ENCODE measurements around the gene PRKAR2A.

Gene PRKAR2A

DNA sequence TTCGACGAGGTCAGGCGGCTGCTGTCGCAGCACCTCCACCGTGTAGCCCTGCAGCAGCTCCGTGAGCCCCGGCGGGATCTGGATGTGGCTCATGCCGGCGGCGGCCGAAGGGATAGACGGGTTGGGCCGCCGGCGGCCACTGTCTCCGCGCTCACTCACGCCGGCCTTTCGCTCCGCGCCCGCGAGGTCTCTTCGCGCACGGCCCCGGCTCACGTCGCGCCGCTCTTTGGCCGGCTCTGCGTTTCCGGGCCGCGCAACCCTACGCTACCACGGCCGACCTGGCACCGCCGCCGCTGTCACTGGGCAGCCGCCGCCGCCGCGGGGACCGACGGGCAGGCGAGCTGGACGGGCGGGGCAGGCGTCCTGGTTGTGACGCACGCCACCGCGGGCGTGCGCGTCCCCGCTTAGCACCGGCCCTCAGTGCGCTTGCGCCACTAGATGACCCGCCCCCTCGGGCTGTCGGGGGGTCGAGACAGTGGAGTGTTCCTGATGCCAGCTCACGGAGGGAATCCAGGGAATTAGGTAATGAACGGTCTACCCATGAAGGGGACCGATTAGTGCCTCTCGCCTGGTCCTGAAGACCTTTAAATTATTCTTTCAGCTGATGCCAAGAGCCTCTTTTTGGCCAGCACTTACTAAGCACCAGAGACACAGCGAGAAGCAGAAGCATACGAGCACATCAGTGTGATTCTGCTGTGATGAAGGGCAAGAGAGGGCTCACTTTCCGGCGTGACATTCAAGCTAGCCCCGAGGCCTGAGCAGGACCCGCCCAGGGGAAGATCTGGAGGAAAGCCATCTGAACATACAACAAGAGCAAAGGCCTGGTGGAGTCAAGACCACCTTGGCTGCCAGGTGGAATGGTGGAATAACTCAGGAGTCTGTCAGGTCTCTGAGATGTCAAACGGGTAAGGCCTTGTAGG lies at the start of gene PRKAR2A:
Gene PRKAR2A, minus strand, starts transcription at position 371 of the 920 bp plus-strand sequence. Its CDS starts 278 bp downstream, at position 93.
- no peak for DNase-seq

DNA sequence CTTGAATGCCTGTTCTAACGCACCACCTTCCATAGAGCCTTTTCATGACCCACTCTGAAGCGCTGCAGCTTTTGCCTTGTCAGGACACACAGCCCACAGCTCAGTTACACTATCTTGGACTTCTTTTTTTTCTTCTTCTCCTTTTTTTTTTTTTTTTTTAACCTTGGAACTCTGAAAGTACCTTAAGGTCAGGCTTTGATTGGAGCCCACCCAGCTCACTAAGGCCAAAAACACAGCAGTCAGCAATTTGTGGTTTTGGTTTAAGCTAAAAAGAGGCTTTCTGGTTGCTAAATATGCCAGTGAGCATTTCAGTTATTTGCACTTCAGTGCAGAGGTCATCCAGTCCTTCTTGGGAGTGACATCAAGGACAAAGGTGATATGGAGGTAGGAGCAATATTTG lies 49.3 kb upstream of the PRKAR2A start:
- DNase-seq, result no peak

DNA sequence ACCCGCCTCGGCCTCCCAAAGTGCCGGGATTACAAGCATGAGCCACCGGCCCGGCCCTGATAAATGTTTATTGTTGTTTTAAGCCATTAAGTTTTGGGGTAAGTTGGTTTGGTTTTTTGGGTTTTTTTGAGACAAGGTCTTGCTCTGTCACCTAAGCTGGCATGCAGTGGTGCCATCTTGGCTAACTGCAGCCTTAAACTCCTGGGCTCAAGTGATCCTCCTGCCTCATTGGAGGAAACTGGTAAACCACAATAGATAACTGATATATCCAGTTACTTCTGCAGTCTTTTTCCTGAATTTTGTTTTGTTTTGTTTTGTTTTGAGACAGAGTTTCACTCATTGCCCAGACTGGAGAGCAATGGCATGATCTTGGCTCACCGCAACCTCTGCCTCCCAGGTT lies 46.8 kb upstream of the PRKAR2A start:
- no peak for DNase-seq

DNA sequence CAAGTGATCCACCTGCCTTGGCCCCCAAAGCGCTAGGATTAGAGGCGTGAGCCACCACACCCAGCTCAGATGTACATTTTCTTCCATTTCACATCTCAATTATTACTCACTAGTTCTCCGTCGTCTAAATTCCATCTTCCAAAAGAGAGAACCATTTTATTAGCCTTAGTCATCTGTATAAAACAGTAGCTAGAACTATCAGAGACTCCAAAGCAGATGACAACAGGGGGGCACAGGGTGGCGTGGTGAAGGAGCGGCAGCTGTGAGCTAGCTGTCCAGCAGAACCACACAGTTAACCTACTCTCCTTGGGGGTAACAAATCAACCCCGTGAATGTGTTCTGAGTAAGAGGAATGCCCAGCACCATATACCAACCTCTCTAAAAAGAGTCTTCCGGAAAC lies 43.9 kb upstream of the PRKAR2A start:
- no peak for DNase-seq

DNA sequence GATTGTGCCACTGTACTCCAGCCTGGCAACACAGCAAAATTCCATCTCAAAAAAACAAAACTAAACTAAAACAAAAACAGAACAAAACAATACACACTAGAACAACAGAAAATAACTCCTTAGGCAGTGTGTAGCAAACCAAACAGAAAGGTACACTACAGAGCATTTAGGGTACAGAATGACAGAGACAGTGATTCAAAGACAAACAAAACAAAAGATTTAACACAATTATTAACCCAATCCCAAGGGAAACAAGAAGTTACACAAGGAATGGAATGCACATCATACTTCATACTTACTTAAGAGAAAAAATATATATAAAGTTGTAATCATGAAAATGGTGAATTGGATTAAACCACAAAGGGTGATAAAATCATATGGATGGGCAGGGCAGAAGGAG lies 38.1 kb upstream of the PRKAR2A start:
- DNase-seq, result no peak

DNA sequence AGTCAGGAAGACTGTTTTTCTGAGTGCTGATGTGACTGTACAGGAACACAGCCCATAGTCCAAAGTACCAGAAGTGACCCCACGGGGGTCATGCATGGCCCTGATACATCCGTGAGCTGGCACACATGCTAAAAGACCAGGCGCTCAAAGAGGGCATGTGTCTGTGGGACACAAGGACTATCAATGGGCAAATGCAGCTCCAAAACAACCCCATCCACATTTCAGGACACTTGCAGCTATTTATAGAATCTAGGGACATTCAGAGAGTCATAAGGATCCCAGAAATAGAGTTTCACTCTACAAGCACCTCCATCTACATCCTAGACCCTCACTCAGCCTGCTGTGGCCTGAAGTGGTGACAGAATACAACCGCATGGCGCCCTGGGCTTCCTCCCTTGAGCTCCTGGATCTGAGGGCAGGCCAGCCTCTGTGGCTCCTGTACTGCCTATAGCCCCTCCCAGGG lies 34.0 kb upstream of the PRKAR2A start:
- DNase-seq, result no peak

DNA sequence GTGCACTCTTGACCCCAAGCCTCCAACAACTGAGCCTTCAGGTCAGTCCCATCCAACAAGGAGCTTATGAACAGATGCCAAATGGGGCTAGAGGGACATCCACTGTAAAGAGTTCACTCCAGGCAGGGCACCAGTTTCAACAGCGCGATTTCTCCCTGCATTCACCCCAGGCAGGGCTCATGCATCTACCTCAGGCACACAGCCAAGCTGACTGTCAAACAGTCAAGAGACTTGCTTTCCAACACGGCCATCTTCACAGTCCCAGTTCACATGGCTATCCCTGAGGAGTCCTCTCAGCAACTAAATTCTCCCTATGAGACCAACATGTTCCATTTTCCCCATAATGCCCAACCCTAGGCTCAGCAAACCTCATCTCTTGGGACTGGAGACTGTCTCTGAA lies 33.3 kb upstream of the PRKAR2A start:
- DNase-seq, result no peak

DNA sequence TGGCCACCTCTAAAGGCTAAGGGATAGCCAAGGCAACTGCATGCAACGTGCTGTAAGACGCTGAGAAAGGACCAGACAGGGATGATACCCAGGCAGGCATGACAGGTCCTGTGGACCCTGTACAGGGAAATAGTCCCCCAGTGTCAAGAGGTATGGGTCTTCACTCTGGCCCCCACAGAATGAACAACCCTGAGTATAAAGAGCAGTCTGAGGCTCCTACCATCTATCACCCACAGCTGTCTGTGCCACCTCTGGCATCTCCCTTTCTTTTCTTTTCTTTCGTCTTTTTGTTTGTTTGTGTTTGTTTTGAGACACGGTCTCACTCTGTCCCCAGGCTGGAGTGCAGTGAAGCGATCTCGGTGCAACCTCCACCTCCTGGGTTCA lies 32.3 kb upstream of the PRKAR2A start:
- no peak for DNase-seq

DNA sequence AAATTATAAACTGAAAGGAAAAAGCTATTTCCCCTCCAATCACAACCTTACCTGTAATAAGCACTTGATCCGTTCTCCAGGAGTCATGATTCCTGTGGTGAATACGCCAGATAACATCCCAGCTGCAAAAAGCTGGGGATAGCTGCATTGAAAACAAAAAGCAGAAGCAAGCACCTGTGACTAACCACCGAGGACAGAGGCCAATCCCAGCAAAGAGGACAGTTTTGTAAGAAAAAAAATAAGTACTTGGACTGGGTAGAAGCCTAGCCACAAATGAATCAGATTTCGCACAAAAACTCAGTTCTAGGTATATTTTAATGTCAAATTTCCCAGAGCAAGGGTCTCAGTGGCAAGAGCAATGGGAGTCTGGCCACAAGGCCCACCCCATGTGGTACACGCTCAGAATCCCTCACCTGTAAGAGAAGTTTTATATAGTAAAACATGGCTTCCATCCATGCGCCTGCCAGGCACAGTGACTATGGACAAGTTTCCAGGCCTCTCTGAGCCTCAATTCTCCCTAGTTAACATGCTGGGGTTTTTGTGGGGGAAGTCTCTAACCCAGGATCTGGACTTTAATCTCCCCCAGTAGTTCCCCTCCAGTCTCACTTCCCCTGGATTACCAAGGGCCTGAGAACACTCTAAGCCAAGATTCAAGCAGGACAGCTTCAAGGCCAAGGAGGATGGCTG lies 31.8 kb upstream of the PRKAR2A start:
- DNase-seq, result no peak

DNA sequence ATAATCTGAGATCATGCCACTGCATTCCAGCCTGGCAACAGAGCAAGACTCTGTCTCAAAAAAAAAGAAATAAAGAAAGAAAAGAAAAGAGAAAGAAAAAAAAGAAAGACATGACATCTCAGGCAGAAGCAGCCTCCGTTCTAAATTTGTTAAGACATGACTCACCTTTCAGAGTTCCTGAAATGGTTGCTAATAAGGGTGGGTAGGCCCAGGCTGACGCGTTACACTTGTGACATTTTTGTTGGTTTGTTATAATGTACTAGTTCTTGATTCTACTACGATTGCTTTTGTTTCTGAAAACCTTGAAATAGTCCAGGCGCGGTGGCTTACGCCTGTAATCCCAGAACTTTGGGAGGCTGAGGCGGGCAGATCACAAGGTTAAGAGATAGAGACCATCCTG lies 30.0 kb upstream of the PRKAR2A start:
- no peak for DNase-seq

DNA sequence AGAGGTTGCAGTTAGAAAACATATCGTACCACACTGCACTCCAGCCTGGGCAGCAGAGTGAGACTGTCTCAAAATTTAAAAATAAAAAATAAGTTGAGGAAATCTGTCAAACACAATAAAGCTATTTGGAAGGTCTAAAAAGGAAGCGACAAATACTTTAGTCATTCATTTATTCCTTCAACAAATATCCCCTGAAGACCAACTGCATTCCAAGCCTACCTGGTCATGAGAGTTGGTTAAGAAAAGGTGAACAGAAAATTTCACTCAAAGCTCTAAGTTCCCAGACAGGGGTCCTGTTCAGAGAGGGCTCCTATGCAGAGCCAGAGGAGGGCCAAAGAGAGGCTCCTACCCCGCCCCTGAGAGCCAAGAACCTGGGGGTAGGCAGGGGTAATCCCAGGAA lies 15.4 kb upstream of the PRKAR2A start:
- DNase-seq, result no peak

DNA sequence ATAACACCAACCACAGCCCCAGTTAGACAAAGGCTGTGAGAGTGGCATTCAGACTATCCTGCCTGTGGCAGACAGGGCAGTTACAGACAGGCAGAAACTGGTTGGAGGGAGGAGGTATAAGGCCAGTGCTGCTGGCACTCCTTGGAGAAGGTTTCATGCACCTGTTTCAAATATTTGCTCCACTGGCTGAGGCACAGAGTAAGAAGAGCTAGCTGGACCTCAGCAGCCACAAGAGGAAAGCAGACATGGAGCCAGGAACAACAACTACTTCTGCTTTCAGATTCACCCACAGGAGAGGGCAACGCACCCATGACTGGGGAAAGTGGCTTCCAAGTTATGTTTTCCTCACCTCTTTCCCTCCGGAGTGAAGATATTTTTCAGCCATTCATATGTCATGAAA lies 11.5 kb upstream of the PRKAR2A start:
- DNase-seq, result no peak

DNA sequence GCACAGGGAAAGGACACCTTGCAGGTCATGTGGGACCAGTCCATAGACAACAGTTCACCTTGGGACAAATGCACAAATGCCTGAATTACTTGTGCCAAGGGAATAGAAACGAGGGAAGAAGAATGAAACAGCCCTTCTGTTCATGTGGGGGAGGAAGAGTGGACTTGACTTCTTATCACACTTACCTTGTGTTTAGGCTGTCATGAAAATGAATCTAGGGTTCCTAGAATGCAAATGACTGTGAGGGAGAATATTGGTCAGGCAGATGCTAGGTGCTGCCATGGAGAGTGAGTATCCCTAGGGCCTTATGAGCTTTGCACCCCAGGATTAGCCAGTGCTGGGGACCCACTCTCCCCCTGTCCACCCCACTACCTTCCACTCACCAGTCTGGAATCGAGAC lies 11.0 kb upstream of the PRKAR2A start:
- no peak for DNase-seq

DNA sequence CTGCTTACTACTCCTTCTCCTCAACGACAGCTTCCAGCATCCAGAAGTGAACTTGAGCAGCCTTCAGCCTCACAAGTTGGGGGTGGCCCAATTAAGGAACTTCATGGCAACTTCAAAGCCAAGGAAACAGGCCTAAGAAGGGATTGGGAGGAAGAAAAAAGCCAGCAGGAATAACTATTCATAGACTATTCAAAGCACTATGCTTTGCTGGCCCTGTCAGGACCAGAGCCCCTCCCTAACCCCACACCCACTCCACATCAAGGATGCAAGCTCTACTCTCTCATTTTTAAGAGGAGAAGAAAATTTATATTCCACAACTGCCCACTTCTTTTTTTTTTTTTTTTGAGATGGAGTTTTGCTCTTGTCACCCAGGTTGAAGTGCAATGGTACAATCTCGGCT lies 10.0 kb upstream of the PRKAR2A start:
- DNase-seq, result no peak

DNA sequence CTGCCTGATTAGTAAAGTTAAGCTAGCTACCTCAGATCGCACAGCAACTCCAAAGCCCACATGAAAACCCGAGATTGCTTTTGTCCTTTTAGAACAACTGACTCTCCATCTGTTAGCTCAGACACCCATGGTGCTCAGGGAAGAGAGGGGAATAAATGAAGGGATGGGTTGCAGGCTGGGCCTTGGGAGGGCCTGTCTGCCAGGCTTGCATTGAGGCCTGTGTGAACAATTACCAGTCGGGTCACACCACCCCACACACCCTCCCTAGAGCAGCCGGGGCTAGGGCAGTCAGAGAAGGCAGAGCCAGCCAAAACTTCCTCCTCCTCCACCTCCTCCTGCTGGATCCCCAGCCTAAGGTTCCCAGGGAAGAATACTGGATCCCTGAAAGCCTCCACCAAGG lies 8.8 kb upstream of the PRKAR2A start:
- DNase-seq, result no peak

DNA sequence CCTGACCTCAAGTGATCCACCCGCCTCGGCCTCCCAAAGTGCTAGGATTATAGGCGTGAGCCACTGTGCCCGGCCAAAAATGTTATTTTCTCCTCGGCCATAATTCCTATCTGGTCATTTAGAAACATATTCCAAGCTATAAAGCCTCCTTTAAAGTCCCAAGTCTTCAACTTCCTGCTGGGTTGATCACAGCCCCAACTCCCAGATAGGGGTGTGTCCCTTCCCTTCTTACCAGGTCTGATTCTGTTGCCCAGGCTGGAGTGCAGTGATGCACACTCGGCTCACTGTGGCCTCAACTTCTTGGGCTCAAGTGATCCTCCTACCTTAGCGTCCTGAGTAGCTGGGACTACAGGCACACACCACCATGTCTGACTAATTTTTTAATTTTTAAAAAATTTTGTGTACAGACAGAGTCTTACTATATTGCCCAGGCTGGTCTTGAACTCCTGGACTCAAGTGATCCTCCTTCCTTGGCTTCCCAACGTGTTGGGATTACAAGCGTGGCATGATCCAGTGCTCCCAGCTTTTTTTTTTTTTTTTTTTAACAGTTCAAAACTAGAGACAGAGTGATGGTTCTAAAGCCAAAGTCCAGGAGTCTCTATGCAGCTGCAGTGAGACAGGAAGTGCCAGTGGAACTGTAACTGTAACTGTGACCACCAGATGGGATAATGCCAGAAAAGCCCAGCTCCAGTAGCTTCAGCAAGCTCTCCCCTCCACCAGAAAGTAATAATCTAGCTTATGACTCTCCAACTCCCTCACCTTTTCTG lies 8.2 kb upstream of the PRKAR2A start:
- no peak for DNase-seq

DNA sequence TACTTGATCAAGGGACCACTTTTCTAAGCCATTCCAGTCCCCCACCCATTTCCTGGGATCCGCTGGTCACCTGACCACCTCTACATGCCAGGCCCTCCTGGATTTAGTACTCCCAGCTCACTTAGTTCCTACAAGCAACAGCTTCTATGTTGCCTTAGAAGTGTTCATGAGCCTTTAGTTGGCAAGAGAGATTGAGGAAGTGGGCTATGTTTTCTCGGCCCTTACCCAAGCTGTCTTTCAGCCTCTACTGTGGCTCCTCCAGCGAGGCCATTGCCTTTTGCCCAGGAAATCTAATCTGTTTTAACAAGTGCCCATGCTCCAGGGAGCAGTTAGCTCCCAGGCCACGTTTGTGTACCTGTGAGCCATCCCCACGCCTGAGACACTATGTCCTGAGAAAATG lies 4.5 kb upstream of the PRKAR2A start:
- DNase-seq, result no peak

DNA sequence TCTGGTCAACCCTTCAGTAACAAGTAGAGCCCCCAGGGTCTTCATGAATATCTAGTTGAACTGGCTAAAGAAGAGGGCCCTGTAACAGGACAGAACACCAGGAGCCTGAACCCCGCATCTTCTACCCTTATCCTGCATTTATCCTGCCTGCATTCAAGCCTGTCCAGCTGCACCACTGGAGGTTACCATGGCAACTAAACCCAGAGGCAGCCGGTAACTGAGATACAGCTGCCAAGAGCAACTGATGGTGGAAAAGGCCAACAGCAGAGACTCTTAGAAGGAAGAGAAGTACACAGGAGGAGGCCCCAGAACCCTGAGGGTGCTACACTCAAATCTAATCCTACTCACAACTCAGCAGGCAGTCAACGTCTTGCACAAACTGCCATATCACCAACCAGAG lies 3.7 kb upstream of the PRKAR2A start:
- no peak for DNase-seq

DNA sequence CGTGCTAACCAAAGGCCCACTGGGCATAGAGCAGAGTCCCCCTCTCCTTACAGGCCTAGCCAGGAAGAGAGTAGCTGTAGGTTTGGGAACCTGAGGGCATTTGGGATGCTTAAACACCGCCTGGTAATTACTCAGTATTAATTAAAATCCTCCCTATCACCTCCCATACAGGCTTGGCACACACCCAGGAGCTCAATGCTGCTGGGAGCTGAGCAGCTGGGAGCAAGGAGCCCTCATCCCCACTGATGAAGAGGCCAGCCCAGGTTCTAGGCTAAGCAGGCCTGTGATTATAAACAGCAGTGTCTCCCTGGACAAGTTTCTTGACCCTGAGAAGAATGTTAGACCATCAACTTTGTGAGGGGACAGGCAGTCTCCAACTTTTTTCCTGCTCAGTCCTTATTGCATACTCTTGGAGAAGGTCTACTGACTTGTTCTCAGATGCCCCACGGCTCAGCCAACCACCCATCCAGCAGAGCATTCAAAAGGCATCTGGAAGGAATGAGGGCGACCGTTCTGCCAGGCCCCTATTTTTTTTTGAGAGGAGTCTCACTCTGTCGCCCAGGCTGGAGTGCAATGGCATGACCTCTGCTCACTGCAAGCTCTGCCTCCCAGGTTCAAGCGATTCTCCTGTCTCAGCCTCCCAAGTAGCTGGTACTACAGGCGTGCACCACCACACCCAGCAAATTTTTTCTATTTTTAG lies 1.3 kb upstream of the PRKAR2A start:
- DNase-seq, result no peak

DNA sequence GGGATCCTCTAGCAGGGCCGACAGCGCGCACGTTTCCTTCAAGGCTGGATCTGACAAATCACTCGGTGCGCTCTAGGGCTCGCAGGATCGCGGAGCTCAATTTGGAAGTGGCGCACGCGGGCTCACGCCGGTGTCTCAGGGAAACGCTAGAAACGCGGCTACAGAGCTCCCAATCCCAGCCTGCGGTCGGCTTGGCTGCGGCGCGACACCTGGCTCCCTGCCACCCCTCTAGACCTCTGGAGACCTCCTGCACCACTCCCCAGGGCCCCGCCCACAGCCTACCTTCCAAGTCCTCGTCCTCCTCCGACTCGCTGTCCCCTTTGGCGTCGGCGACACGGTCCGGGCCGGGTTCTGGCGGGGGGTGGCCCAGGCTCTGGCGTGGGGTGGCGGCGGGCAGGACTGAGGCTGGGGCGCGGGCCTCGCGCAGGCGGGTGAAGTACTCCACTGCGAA lies 596 bp downstream of the PRKAR2A start:
- no peak for DNase-seq

DNA sequence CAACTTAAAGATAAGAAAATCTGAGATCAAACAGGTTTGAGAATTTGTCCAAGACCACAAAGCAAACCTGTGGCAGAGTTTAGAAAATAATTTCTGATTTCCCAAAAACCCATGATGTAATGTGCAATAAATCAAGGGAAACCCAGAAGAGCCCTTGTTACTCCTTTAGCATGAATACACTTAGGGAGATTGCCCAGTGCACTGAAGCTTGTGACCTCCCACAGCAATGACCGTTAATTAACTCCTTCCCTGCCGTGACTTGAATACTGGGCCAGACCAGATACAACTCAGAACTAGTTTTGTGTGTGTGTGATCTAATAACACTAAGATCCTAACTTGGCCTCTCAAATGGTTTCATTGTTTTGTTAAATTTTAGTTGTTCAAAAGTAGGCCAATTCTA lies 2.5 kb downstream of the PRKAR2A start:
- no peak for DNase-seq

DNA sequence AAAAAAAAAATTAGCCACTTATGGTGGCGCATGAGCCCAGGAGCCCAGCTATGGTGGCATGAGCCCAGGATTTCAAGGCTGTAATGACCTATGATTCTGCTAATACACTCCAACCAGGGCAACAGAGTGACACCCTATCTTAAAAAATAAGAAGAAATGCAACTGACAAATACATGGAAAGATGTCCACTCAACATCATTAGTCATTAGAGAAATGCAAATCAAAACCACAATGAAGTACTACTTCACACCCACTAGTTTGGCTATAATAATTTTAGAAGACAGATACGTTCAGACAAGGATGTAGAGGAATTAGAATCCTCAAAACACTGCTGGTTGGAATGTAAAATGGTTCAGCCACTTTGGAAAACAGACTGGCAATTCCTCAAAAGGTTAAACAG lies 10.5 kb downstream of the PRKAR2A start:
- DNase-seq, result no peak

Data from NCI-H1436 treated with DMSO at 0.1 percent for 48 hours (cell line).